ENCODE data around the gene BHLHE40. TPM values are rescaled to one million over a fixed set of nuclear protein-coding genes. Genes with fewer than 3 reads are reported as not detected.
"Not testable (repeated sequence)": the region's sequence is repeated elsewhere in the genome, so short reads cannot be mapped to it uniquely, and the experiment has no call there.

The BHLHE40 gene
- total and polyA plus RNA-seq, 2 donors (not counting 1 experiment from before 2014, with no cell fraction given) = 16.7 to 28.4 TPM

- Histone ChIP-seq H3K4me2 (ENCODE audit: extremely low read depth, insufficient read depth, low read length) (no peak overlapping the region), H4K20me1 (ENCODE audit: control insufficient read depth, extremely low read depth, insufficient read depth, low read length) (no peaks in the 10 kb centered on the region), H3K9me3 (ENCODE audit: control insufficient read depth, insufficient read depth, low read depth, low read length) (no peaks in the 10 kb centered on the region), H3K9ac (ENCODE audit: insufficient read depth, low read length) (no peak overlapping the region), H3K27me3 (ENCODE audit: control insufficient read depth, insufficient read depth, low read length) (no peaks in the 10 kb centered on the region), H3K36me3 (ENCODE audit: control insufficient read depth, insufficient read depth, low read length) (no peaks in the 10 kb centered on the region), H3K4me3 (replicated peaks in 1 of 4; ENCODE audit: control extremely low read depth in 1 of 4, insufficient read depth in 1 of 4, low read depth in 3 of 4, low read length in 4 of 4) (no peak overlapping the region), H3K79me2 (ENCODE audit: control insufficient read depth, insufficient read depth, low read length) (no peaks in the 10 kb centered on the region), H3K4me1 (ENCODE audit: control insufficient read depth, extremely low read depth, insufficient read depth, low read length) (no peaks in the 10 kb centered on the region), H2AFZ (ENCODE audit: low read length) (no peak overlapping the region), H3K27ac (ENCODE audit: insufficient read depth, low read length) (no peak overlapping the region)
- TF ChIP-seq EZH2 (IDR thresholded peaks at IDR 0.05; ENCODE audit: low read length, missing control alignments) (no peak), CTCF (conservative IDR thresholded peaks at IDR 0.05 in 1 of 2, IDR thresholded peaks at IDR 0.05 in 1 of 2; ENCODE audit: low read depth in 1 of 2, low read length in 2 of 2) (no peak)
- DNase-seq (ENCODE audit: low read depth in 2 of 2) = no peak
These were observed 20.1 kb upstream of the BHLHE40 start for GRCh38 chr3:4959180-4959579.

GRCh38 chr3:4961865-4962264 is 17.4 kb upstream of the BHLHE40 start:
- H4K20me1 ChIP-seq (ENCODE audit: control insufficient read depth, extremely low read depth, insufficient read depth, low read length); H2AFZ ChIP-seq (ENCODE audit: low read length); H3K27me3 ChIP-seq (ENCODE audit: control insufficient read depth, insufficient read depth, low read length); DNase-seq (ENCODE audit: low read depth in 2 of 2); H3K79me2 ChIP-seq (ENCODE audit: control insufficient read depth, insufficient read depth, low read length); H3K27ac ChIP-seq (ENCODE audit: insufficient read depth, low read length); H3K4me1 ChIP-seq (ENCODE audit: control insufficient read depth, extremely low read depth, insufficient read depth, low read length); H3K4me2 ChIP-seq (ENCODE audit: extremely low read depth, insufficient read depth, low read length); H3K9me3 ChIP-seq (ENCODE audit: control insufficient read depth, insufficient read depth, low read depth, low read length); H3K4me3 ChIP-seq (replicated peaks in 1 of 4; ENCODE audit: control extremely low read depth in 1 of 4, insufficient read depth in 1 of 4, low read depth in 3 of 4, low read length in 4 of 4); H3K36me3 ChIP-seq (ENCODE audit: control insufficient read depth, insufficient read depth, low read length); H3K9ac ChIP-seq (ENCODE audit: insufficient read depth, low read length): not testable (repeated sequence)

GRCh38 chr3:4963669-4964570 is 15.3 kb upstream of the BHLHE40 start:
- H2AFZ ChIP-seq (ENCODE audit: low read length) = no peak overlapping the region
- DNase-seq (ENCODE audit: low read depth in 2 of 2) = no peak
- H3K36me3 ChIP-seq (ENCODE audit: control insufficient read depth, insufficient read depth, low read length) = no peaks in the 10 kb centered on the region
- no peaks in the 10 kb centered on the region for H3K79me2 ChIP-seq (ENCODE audit: control insufficient read depth, insufficient read depth, low read length)
- no peaks in the 10 kb centered on the region for H3K27me3 ChIP-seq (ENCODE audit: control insufficient read depth, insufficient read depth, low read length)
- H3K4me2 ChIP-seq (ENCODE audit: extremely low read depth, insufficient read depth, low read length) = no peak overlapping the region
- no peak overlapping the region for H3K4me3 ChIP-seq (replicated peaks in 1 of 4; ENCODE audit: control extremely low read depth in 1 of 4, insufficient read depth in 1 of 4, low read depth in 3 of 4, low read length in 4 of 4)
- H3K9me3 ChIP-seq (ENCODE audit: control insufficient read depth, insufficient read depth, low read depth, low read length) = no peaks in the 10 kb centered on the region
- no peak overlapping the region for H3K9ac ChIP-seq (ENCODE audit: insufficient read depth, low read length)
- TF ChIP-seq EZH2 (IDR thresholded peaks at IDR 0.05; ENCODE audit: low read length, missing control alignments) (no peak), CTCF (conservative IDR thresholded peaks at IDR 0.05 in 1 of 2, IDR thresholded peaks at IDR 0.05 in 1 of 2; ENCODE audit: low read depth in 1 of 2, low read length in 2 of 2) (no peak)
- H4K20me1 ChIP-seq (ENCODE audit: control insufficient read depth, extremely low read depth, insufficient read depth, low read length) = no peaks in the 10 kb centered on the region
- H3K4me1 ChIP-seq (ENCODE audit: control insufficient read depth, extremely low read depth, insufficient read depth, low read length) = no peaks in the 10 kb centered on the region
- no peak overlapping the region for H3K27ac ChIP-seq (ENCODE audit: insufficient read depth, low read length)

DNA sequence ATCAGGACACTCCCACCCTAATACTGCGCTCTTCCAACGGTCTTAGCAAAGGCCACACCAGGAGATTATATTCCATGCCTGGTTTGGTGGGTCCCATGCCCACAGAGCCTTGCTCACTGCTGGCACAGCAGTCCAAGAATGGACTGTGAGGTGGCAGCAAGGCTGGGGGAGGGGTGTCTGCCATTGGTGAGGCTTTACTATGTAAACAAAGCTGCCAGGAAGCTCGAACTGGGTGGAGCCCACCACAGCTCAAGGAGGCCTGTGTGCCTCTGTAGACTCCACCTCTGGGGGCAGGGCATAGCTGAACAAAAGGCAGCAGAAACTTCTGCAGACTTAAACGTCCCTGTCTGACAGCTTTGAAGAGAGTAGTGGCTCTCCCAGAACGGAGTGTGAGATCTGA is 13.2 kb upstream of the BHLHE40 start:
- H2AFZ ChIP-seq (ENCODE audit: low read length); H3K36me3 ChIP-seq (ENCODE audit: control insufficient read depth, insufficient read depth, low read length): not testable (repeated sequence)

GRCh38 chr3:4967683-4968082 is 11.6 kb upstream of the BHLHE40 start:
- DNase-seq (ENCODE audit: low read depth in 2 of 2); H2AFZ ChIP-seq (ENCODE audit: low read length); H3K4me1 ChIP-seq (ENCODE audit: control insufficient read depth, extremely low read depth, insufficient read depth, low read length); H3K4me2 ChIP-seq (ENCODE audit: extremely low read depth, insufficient read depth, low read length); H3K9ac ChIP-seq (ENCODE audit: insufficient read depth, low read length); H3K9me3 ChIP-seq (ENCODE audit: control insufficient read depth, insufficient read depth, low read depth, low read length); H3K79me2 ChIP-seq (ENCODE audit: control insufficient read depth, insufficient read depth, low read length); H4K20me1 ChIP-seq (ENCODE audit: control insufficient read depth, extremely low read depth, insufficient read depth, low read length); H3K27ac ChIP-seq (ENCODE audit: insufficient read depth, low read length); H3K27me3 ChIP-seq (ENCODE audit: control insufficient read depth, insufficient read depth, low read length); H3K36me3 ChIP-seq (ENCODE audit: control insufficient read depth, insufficient read depth, low read length); H3K4me3 ChIP-seq (replicated peaks in 1 of 4; ENCODE audit: control extremely low read depth in 1 of 4, insufficient read depth in 1 of 4, low read depth in 3 of 4, low read length in 4 of 4): not testable (repeated sequence)

More for the DNA sequence above, 13.2 kb upstream of the BHLHE40 start:
- H3K9ac ChIP-seq (ENCODE audit: insufficient read depth, low read length); H3K4me3 ChIP-seq (replicated peaks in 1 of 4; ENCODE audit: control extremely low read depth in 1 of 4, insufficient read depth in 1 of 4, low read depth in 3 of 4, low read length in 4 of 4); H4K20me1 ChIP-seq (ENCODE audit: control insufficient read depth, extremely low read depth, insufficient read depth, low read length); H3K4me1 ChIP-seq (ENCODE audit: control insufficient read depth, extremely low read depth, insufficient read depth, low read length); H3K4me2 ChIP-seq (ENCODE audit: extremely low read depth, insufficient read depth, low read length); H3K79me2 ChIP-seq (ENCODE audit: control insufficient read depth, insufficient read depth, low read length); H3K9me3 ChIP-seq (ENCODE audit: control insufficient read depth, insufficient read depth, low read depth, low read length); H3K27me3 ChIP-seq (ENCODE audit: control insufficient read depth, insufficient read depth, low read length); DNase-seq (ENCODE audit: low read depth in 2 of 2); H3K27ac ChIP-seq (ENCODE audit: insufficient read depth, low read length): not testable (repeated sequence)

All from fibroblast of lung (primary cell).